GM23338 (cell line): Measurements from ENCODE around the gene CNGB1. TPM values are rescaled to one million over a fixed set of nuclear protein-coding genes. Genes with fewer than 3 reads are reported as not detected.

Experiments
- ATAC-seq: fragments of 200-7000 bp; cut with Tn5 transposase; 3 replicates; pipeline ENCODE4 v1.9.1; 2020
- DNase-seq: peaks from one replicate; pipeline ENCODE4 v3.0.0-alpha.2; 2015; ENCODE audit warnings: low spot score
- H2AFZ ChIP-seq: fragments of 200-600 bp; sonication (generic); 2 replicates; pipeline ENCODE4 v1.8.0; 2016; ENCODE audit warnings: antibody characterized with exemption, mild to moderate bottlenecking, moderate library complexity
- H3F3A ChIP-seq: fragments of 200-600 bp; sonication (generic); replicated peaks from 2 replicates; pipeline ENCODE4 v1.8.0; 2017; ENCODE audit warnings: antibody characterized with exemption, mixed run types, low read depth
- H3K27ac ChIP-seq: fragments of 200-600 bp; sonication (generic); 2 replicates; pipeline ENCODE4 v1.6.1; 2016; ENCODE audit warnings: low read depth
- H3K27me3 ChIP-seq: fragments of 200-600 bp; sonication (generic); 2 replicates; pipeline ENCODE4 v1.8.0; 2016; ENCODE audit warnings: mild to moderate bottlenecking, mixed run types, moderate library complexity; ENCODE audit not compliant: insufficient read depth
- H3K36me3 ChIP-seq: fragments of 200-600 bp; sonication (generic); 2 replicates; pipeline ENCODE4 v1.8.0; 2016; ENCODE audit warnings: mild to moderate bottlenecking; ENCODE audit not compliant: insufficient read depth
- H3K4me1 ChIP-seq: fragments of 200-600 bp; sonication (generic); 2 replicates; pipeline ENCODE4 v1.8.0; 2016; ENCODE audit warnings: mild to moderate bottlenecking, moderate library complexity; ENCODE audit not compliant: insufficient read depth
- H3K4me2 ChIP-seq: fragments of 200-600 bp; sonication (generic); 2 replicates; pipeline ENCODE4 v1.7.1; 2017; ENCODE audit warnings: mixed run types
- H3K4me3 ChIP-seq: fragments of 200-600 bp; sonication (generic); 2 replicates; pipeline ENCODE4 v1.6.1; 2016; ENCODE audit warnings: mixed run types
- H3K79me2 ChIP-seq: fragments of 200-600 bp; sonication (generic); replicated peaks from 2 replicates; pipeline ENCODE4 v1.8.0; 2017; ENCODE audit warnings: mild to moderate bottlenecking; ENCODE audit not compliant: insufficient read depth
- H3K9me2 ChIP-seq: fragments of 200-600 bp; sonication (generic); 2 replicates; pipeline ENCODE4 v1.8.0; 2017; ENCODE audit not compliant: insufficient read depth
- H4K20me1 ChIP-seq: fragments of 200-600 bp; sonication (generic); replicated peaks from 2 replicates; pipeline ENCODE4 v1.8.0; 2017; ENCODE audit warnings: mild to moderate bottlenecking; ENCODE audit not compliant: insufficient read depth
- H3K27ac Mint-ChIP-seq: 2 replicates; pipeline ENCODE4 v1.8.0; 2020; ENCODE audit warnings: inconsistent platforms, mild to moderate bottlenecking, moderate library complexity, mixed read lengths
- H3K27me3 Mint-ChIP-seq: 3 replicates; pipeline ENCODE4 v1.8.0; 2022; ENCODE audit warnings: low read depth, mild to moderate bottlenecking, moderate library complexity, mixed read lengths, inconsistent platforms; ENCODE audit not compliant: insufficient read depth, poor library complexity
- H3K36me3 Mint-ChIP-seq: 3 replicates; pipeline ENCODE4 v1.8.0; 2021; ENCODE audit warnings: low read depth, mild to moderate bottlenecking, inconsistent platforms, moderate library complexity, mixed read lengths
- H3K4me1 Mint-ChIP-seq: 3 replicates; pipeline ENCODE4 v1.8.0; 2020; ENCODE audit warnings: mild to moderate bottlenecking, inconsistent platforms, mixed read lengths
- H3K4me3 Mint-ChIP-seq: 3 replicates; pipeline ENCODE4 v1.8.0; 2021; ENCODE audit warnings: moderate library complexity, mild to moderate bottlenecking, inconsistent platforms, mixed read lengths
- H3K9me3 Mint-ChIP-seq: 3 replicates; pipeline ENCODE4 v1.8.0; 2020; ENCODE audit warnings: moderate library complexity, mild to moderate bottlenecking, inconsistent platforms, mixed read lengths
- CREB1 ChIP-seq: fragments of 250-450 bp; sonication (Bioruptor Pico); IDR thresholded peaks from 2 replicates; pipeline ENCODE4 v1.5.0; 2020; ENCODE audit warnings: low read depth, mild to moderate bottlenecking, moderate library complexity
- CTCF ChIP-seq, 2 experiments: fragments of 200-600 bp in 1 of 2; sonication (generic) in 1 of 2; conservative IDR thresholded peaks; 2 replicates each; pipeline versions ENCODE4 v1.5.1 to v1.6.1; 2016 to 2017; ENCODE audit warnings: antibody characterized with exemption in 2 of 2, low read depth in 2 of 2, mild to moderate bottlenecking in 2 of 2, moderate library complexity in 1 of 2
- ETS1 ChIP-seq: IDR thresholded peaks from 2 replicates; pipeline ENCODE4 v1.6.1; 2016; ENCODE audit warnings: antibody characterized with exemption
- EZH2 ChIP-seq: fragments of 200-600 bp; sonication (generic); IDR thresholded peaks from one replicate; pipeline ENCODE4 v1.8.0; 2017; ENCODE audit warnings: antibody characterized with exemption, mild to moderate bottlenecking, low read depth; ENCODE audit not compliant: unreplicated experiment
- EZH2phosphoT487 ChIP-seq: fragments of 200-600 bp; sonication (generic); IDR thresholded peaks from one replicate; pipeline ENCODE4 v1.8.1; 2018; ENCODE audit warnings: antibody characterized with exemption; ENCODE audit not compliant: unreplicated experiment
- JUNB ChIP-seq: IDR thresholded peaks from one replicate; pipeline ENCODE4 v1.6.1; 2016; ENCODE audit warnings: antibody characterized with exemption; ENCODE audit not compliant: unreplicated experiment
- NANOG ChIP-seq: IDR thresholded peaks from 2 replicates; pipeline ENCODE4 v1.6.1; 2016; ENCODE audit warnings: antibody characterized with exemption, borderline replicate concordance
- POLR2AphosphoS5 ChIP-seq: IDR thresholded peaks from 2 replicates; pipeline ENCODE4 v1.6.1; 2016; ENCODE audit warnings: antibody characterized with exemption, low read depth
- REST ChIP-seq: IDR thresholded peaks from one replicate; pipeline ENCODE4 v1.6.1; 2018; ENCODE audit warnings: antibody characterized with exemption; ENCODE audit not compliant: unreplicated experiment
- STAT1 ChIP-seq: IDR thresholded peaks from one replicate; pipeline ENCODE4 v1.6.1; 2016; ENCODE audit warnings: antibody characterized with exemption; ENCODE audit not compliant: unreplicated experiment
- ZNF114 ChIP-seq: fragments of 250-450 bp; sonication (Bioruptor Pico); IDR thresholded peaks from 2 replicates; pipeline ENCODE4 v1.5.0; 2020; ENCODE audit warnings: mild to moderate bottlenecking, moderate library complexity
- ZNF331 ChIP-seq: fragments of 250-450 bp; sonication (Bioruptor Pico); IDR thresholded peaks from 2 replicates; pipeline ENCODE4 v1.5.0; 2020; ENCODE audit warnings: low read depth, mild to moderate bottlenecking, moderate library complexity
- ZNF462 ChIP-seq: fragments of 250-450 bp; sonication (Bioruptor Pico); IDR thresholded peaks from 2 replicates; pipeline ENCODE4 v1.5.0; 2020; ENCODE audit warnings: mild to moderate bottlenecking, moderate library complexity
- polyA plus RNA-seq: library from polyadenylated mRNA; unstranded; fragments of >200 nt; fragmentation: Nextera tagmentation; extraction: Ambion mirVana; gene quantifications from 2 replicates; pipeline ENCODE4 v1.2.1, GENCODE V29; 2016
- total RNA-seq: library from RNA; depleted of rRNA; stranded (reverse); fragments of >200 nt; shearing (Covaris generic); gene quantifications from 2 replicates; pipeline ENCODE4 v1.2.3, GENCODE V29; 2014

The CNGB1 gene
- total and polyA plus RNA-seq, 2 experiments from 2014 or later, result not detected

- TF ChIP-seq NANOG, result no peak
- TF ChIP-seq REST, result no peak
- no peak for TF ChIP-seq ZNF331
- TF ChIP-seq CREB1 (CRISPR knock-in tag), result no peak
- no peak for TF ChIP-seq ZNF462 (CRISPR knock-in tag)
- TF ChIP-seq CTCF (conservative IDR thresholded peaks at IDR 0.05; ENCODE audit: low read depth in 2 of 2), result no peak
- no peak for TF ChIP-seq STAT1
- no peak for TF ChIP-seq ETS1
- no peak for TF ChIP-seq ZNF114
- no peak for TF ChIP-seq EZH2
- TF ChIP-seq JUNB, result no peak
- TF ChIP-seq EZH2phosphoT487, result no peak
- no peak for TF ChIP-seq POLR2AphosphoS5
- H3K27me3 ChIP-seq, result no peaks in the 10 kb centered on the region
- no peaks in the 10 kb centered on the region for H3K9me2 ChIP-seq
- H3K4me1 ChIP-seq, result no peaks in the 10 kb centered on the region
- no peaks in the 10 kb centered on the region for H3F3A ChIP-seq
- H3K4me3 ChIP-seq, result no peak overlapping the region
- no peaks in the 10 kb centered on the region for H3K4me1 Mint-ChIP-seq
- no peaks in the 10 kb centered on the region for H3K79me2 ChIP-seq
- DNase-seq, result no peak
- no peak for ATAC-seq
- H4K20me1 ChIP-seq, result no peaks in the 10 kb centered on the region
- H3K4me3 Mint-ChIP-seq, result no peak overlapping the region
- no peak overlapping the region for H3K27ac Mint-ChIP-seq
- no peaks in the 10 kb centered on the region for H3K36me3 Mint-ChIP-seq
- peaks cover 6% of the 10 kb centered on the region for H3K27me3 Mint-ChIP-seq
- H3K9me3 Mint-ChIP-seq, result no peaks in the 10 kb centered on the region
- no peak overlapping the region for H3K4me2 ChIP-seq
- no peak overlapping the region for H2AFZ ChIP-seq
- no peak overlapping the region for H3K27ac ChIP-seq
- H3K36me3 ChIP-seq, result no peaks in the 10 kb centered on the region
These were observed 47.1 kb downstream of the CNGB1 start for GRCh38 chr16:57923841-57924240.
